Aorta (tissue), 5 donors: ENCODE results near the gene ALDH9A1. TPM values are rescaled to one million over a fixed set of nuclear protein-coding genes. Genes with fewer than 3 reads are reported as not detected.

Experiments used
- ATAC-seq: fragments of 200-7000 bp; cut with Tn5 transposase; one replicate; pipeline ENCODE4 v1.9.1; 2022; ENCODE audit warnings: moderate library complexity; ENCODE audit not compliant: low FRiP score
- DNase-seq, 2 donors: peaks; one replicate each; pipeline ENCODE4 v3.0.0-alpha.2; 2020
- H3K27ac ChIP-seq, 2 donors: one replicate each; pipeline ENCODE4 v1.5.1; 2013; ENCODE audit warnings: low read length in 2 of 2, mild to moderate bottlenecking in 2 of 2, moderate library complexity in 2 of 2, control low read depth in 1 of 2, inconsistent platforms in 1 of 2, low read depth in 1 of 2
- H3K27me3 ChIP-seq, 2 donors: one replicate each; pipeline ENCODE4 v1.6.1; 2013; ENCODE audit warnings: control low read depth in 1 of 2, low read length in 1 of 2, mild to moderate bottlenecking in 1 of 2, moderate library complexity in 1 of 2; ENCODE audit not compliant: insufficient read depth in 2 of 2, control insufficient read depth in 1 of 2
- H3K36me3 ChIP-seq, 2 donors: one replicate each; pipeline ENCODE4 v1.6.1; 2013; ENCODE audit warnings: control low read depth in 1 of 2, low read length in 1 of 2, mild to moderate bottlenecking in 1 of 2; ENCODE audit not compliant: insufficient read depth in 2 of 2, control insufficient read depth in 1 of 2
- H3K4me1 ChIP-seq, 2 donors: one replicate each; pipeline ENCODE4 v1.6.1; 2013; ENCODE audit warnings: low read length in 2 of 2, control low read depth in 1 of 2, mild to moderate bottlenecking in 1 of 2, moderate library complexity in 1 of 2; ENCODE audit not compliant: insufficient read depth in 2 of 2, control insufficient read depth in 1 of 2
- H3K4me3 ChIP-seq, 2 donors: one replicate each; pipeline ENCODE4 v1.5.1; 2013; ENCODE audit warnings: low read length in 2 of 2, control low read depth in 1 of 2, mild to moderate bottlenecking in 1 of 2
- H3K9me3 ChIP-seq: one replicate; pipeline ENCODE4 v1.6.1; 2013; ENCODE audit warnings: mild to moderate bottlenecking, low read length; ENCODE audit not compliant: control insufficient read depth
- WGBS, 2 donors: extraction: QIAGEN DNeasy Blood & Tissue Kit; methylation state at CpG; one replicate each; pipeline ENCODE4 v1.1.7; 2013; 5-methylcytosine and 5-hydroxymethylcytosine counted together
- intact Hi-C, 2 donors: fragments of 100-400 bp; cut with DNase I; formaldehyde crosslinking; loops; one replicate each; pipeline versions ENCODE4 v1.14.2 to v1.15.0; 2022
- polyA plus RNA-seq, 2 donors: library from polyadenylated mRNA; stranded (reverse); fragments of 200-250 nt; gene quantifications; one replicate each; pipeline ENCODE4 v1.2.3, GENCODE V29; 2013
- total RNA-seq, 2 donors: library from RNA; stranded (reverse); fragmentation: NEBNext Ultra II Directional; extraction: Animal tissue kit (Norgen Biotek cat#: 25700); gene quantifications; one replicate each; pipeline ENCODE4 v1.2.1, GENCODE V29; 2021
- donor health status: healthy with polysubstance abuse.
- donor health status: Bipolar disorder and iron deficiency.
- donor health status: DM: no; HTN: no; CAD: no.
- donor health status: DM: no; HTN: no; CAD: no.
- donor health status: DM: yes; HTN: yes; CAD: no.

ALDH9A1 gene
- total and polyA plus RNA-seq, 4 donors = 27.4 to 54.3 (median 32.5) TPM

DNA sequence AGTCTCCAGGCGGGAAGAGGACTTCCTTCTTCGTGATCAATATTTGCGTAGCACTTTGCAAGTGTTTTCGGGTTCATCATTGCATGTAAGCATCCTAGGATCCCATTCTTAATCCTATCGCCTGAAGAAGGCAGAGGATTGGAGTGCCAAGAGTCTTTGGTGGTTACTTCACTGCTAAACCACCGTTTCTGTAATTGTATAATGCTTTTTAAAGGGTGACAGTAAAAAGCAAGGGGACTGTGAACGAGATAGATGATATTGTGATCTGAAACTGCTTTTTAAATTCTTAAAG lies 345 bp upstream of the ALDH9A1 start:
- H3K27me3 ChIP-seq = no peaks in the 10 kb centered on the region

GRCh38 chr1:165697491-165697880 lies 876 bp downstream of the ALDH9A1 start:
- Histone ChIP-seq H3K4me1 (no peaks in the 10 kb centered on the region), H3K27ac (peak overlapping the region in 1 of 2 donors; percentile 73), H3K9me3 (no peaks in the 10 kb centered on the region), H3K4me3 (peak overlapping the region in 1 of 2 donors; percentile 72), H3K36me3 (no peaks in the 10 kb centered on the region), H3K27me3 (no peaks in the 10 kb centered on the region)
- DNase-seq (no peak), ATAC-seq (no peak)
- 61 to 62% methylated on average over 8 of the region's 8 CpGs for WGBS, 2 donors
- intact Hi-C loops = loop anchor here (5.0 to 10.0 kb wide), 3 partner anchors 93 to 200 kb away; no protein-coding TSS in a partner anchor

More for the DNA sequence above, 345 bp upstream of the ALDH9A1 start:
- no peaks in the 10 kb centered on the region for H3K36me3 ChIP-seq
- intact Hi-C loops = loop anchor here (2.0 to 10.0 kb wide), 5 partner anchors 68 to 199 kb away; partner anchors contain the start of genes MGST3 (in 1 of the 2) and TMCO1 (in 1 of the 2)
- no peaks in the 10 kb centered on the region for H3K9me3 ChIP-seq
- H3K4me1 ChIP-seq = no peaks in the 10 kb centered on the region
- DNase-seq = no peak
- peak overlapping the region in 1 of 2 donors; percentile 64 for H3K27ac ChIP-seq
- no peak for ATAC-seq
- H3K4me3 ChIP-seq = peak overlapping the region; percentile 72 to 91
- WGBS, 2 donors = 0% methylated on average over 7 of the region's 7 CpGs

DNA sequence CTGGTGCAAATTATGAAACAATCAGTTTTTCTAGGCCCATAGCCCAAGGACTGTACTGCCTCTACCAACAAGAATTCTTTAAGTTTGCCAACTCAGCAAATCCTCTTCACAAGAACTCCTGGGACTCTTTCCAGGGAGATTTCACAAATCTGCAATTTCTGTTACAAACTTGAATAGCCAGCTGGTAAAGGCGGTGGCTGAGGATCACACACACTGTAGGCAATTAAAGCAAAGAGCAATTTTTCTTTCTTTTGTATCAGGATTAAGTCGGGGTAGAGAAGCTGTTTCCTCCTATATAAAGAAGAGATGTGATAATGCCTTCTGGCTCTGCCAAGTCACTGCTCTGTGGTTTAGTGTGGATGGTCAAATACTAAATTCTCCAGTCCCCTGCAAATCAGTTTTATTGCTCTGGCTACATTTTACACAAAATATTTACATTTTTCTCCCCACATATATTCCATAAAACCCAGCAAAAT lies 1.7 kb downstream of the ALDH9A1 start:
- no peaks in the 10 kb centered on the region for H3K27me3 ChIP-seq

DNA sequence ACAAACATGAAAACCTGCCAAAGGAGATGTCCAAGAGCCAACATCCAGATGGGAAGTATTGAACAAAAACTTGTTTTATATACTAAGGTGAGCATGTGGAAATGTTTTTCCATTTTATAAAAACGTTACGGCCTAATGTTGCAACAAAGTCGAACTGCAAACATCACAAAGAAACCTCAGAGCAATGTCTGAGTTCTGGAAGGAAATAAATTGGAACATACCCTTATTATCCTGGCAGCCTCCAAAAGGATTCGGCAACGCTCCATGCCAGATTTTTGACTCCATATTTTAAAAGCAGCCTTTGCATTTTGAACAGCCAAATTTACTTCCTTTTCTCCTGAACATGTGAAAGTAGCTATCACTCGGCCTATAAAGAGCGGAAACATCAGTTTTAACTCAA lies 3.3 kb downstream of the ALDH9A1 start:
- DNase-seq (no peak), ATAC-seq (no peak)
- intact Hi-C loops = loop anchor here (5.0 to 10.0 kb wide), 3 partner anchors 90 to 202 kb away; no protein-coding TSS in a partner anchor
- no peaks in the 10 kb centered on the region for H3K9me3 ChIP-seq
- no peak overlapping the region for H3K27ac ChIP-seq
- no peaks in the 10 kb centered on the region for H3K27me3 ChIP-seq
- no peaks in the 10 kb centered on the region for H3K36me3 ChIP-seq
- H3K4me3 ChIP-seq = no peak overlapping the region
- 24% methylated on average over 7 of the region's 7 CpGs for WGBS, 2 donors
- H3K4me1 ChIP-seq = no peaks in the 10 kb centered on the region

More for the DNA sequence above, 1.7 kb downstream of the ALDH9A1 start:
- peak; percentile 84 for ATAC-seq
- Histone ChIP-seq H3K36me3 (no peaks in the 10 kb centered on the region), H3K9me3 (no peaks in the 10 kb centered on the region), H3K4me1 (no peaks in the 10 kb centered on the region), H3K4me3 (no peak overlapping the region), H3K27ac (no peak overlapping the region)
- intact Hi-C loops = loop anchor here (5.0 to 10.0 kb wide), 3 partner anchors 92 to 201 kb away; no protein-coding TSS in a partner anchor
- 0 to 1% methylated on average over 2 of the region's 2 CpGs for WGBS, 2 donors
- DNase-seq = no peak

- Histone ChIP-seq H3K36me3 (no peaks in the 10 kb centered on the region), H3K27ac (no peak overlapping the region), H3K9me3 (no peaks in the 10 kb centered on the region), H3K27me3 (no peaks in the 10 kb centered on the region), H3K4me3 (no peak overlapping the region), H3K4me1 (no peaks in the 10 kb centered on the region)
- intact Hi-C loops = no loop called here
- WGBS, 2 donors = 92 to 98% methylated on average over 5 of the region's 5 CpGs
- no peak for ATAC-seq
- no peak for DNase-seq
Measured at GRCh38 chr1:165688046-165688445, 10.3 kb downstream of the ALDH9A1 start.

DNA sequence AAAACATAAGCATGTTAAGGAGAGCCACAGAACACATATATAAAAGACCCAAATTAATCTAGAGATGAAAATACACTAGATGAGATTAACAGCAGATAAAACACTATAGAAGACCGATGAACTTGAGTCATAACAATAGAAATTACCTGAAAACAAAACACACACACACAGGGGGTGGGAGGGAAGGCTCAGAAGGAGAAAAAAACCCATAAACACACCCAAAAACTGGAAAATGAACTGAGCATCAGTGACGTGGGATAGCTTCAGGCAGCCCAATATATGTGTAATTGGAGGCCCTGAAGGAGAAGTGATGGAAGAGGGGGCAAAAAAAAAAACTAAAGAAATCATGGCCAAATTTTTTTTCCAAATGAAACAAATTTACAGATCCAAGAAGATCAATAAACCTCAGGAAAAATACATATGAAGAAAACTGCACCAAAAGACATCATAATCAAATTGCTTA lies 11.4 kb downstream of the ALDH9A1 start:
- WGBS, 2 donors = 89 to 93% methylated on average over 2 of the region's 2 CpGs
- DNase-seq = no peak
- H3K36me3 ChIP-seq = peaks cover 2 to 3% of the 10 kb centered on the region in 2 donors
- no peaks in the 10 kb centered on the region for H3K27me3 ChIP-seq
- no peaks in the 10 kb centered on the region for H3K9me3 ChIP-seq
- H3K4me3 ChIP-seq = no peak overlapping the region
- H3K27ac ChIP-seq = no peak overlapping the region
- intact Hi-C loops = no loop called here
- H3K4me1 ChIP-seq = no peaks in the 10 kb centered on the region
- no peak for ATAC-seq

- Histone ChIP-seq H3K4me3 (no peak overlapping the region), H3K4me1 (no peaks in the 10 kb centered on the region), H3K27me3 (no peaks in the 10 kb centered on the region), H3K36me3 (peaks cover 2 to 5% of the 10 kb centered on the region in 2 donors), H3K27ac (no peak overlapping the region), H3K9me3 (no peaks in the 10 kb centered on the region)
- intact Hi-C loops = no loop called here
- WGBS, 2 donors = 82 to 89% methylated on average over 6 of the region's 6 CpGs
- ATAC-seq (no peak), DNase-seq (no peak)
Measured at GRCh38 chr1:165686121-165686970, 12.0 kb downstream of the ALDH9A1 start.

DNA sequence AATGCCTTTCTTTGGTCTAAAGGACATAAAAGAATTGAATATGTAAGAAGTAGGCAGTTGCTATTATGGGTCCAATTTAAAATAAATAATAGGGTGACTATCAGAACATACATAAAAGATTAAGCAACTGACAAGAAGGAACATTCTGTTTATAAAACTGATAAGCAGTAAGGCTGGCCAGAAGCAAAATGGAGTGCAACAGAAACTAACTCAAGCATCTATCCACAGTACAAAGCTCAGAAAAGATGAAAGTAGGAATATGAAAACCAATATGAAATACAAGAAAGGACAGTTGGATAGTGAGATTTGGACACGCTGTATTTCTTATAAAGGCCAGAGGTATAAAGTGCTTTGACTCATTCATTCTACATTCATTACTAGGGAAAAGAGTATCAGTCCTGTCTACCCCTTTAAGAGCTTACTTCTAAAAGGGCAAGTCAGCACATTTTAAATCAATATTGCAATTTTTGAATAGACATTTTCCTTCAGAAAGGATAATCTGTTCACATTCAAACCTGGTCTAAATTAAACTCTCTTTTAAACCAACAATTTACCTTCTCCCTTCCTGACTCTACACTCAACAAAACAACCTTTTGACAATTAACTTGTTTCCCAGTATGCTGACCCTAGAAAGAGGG lies 14.4 kb downstream of the ALDH9A1 start:
- ATAC-seq (no peak), DNase-seq (no peak)
- no peaks in the 10 kb centered on the region for H3K27me3 ChIP-seq
- no peaks in the 10 kb centered on the region for H3K9me3 ChIP-seq
- H3K4me1 ChIP-seq = no peaks in the 10 kb centered on the region
- no peak overlapping the region for H3K4me3 ChIP-seq
- H3K27ac ChIP-seq = no peak overlapping the region
- 0 to 17% methylated on average over 1 of the region's 1 CpG for WGBS, 2 donors
- H3K36me3 ChIP-seq = peaks cover 2 to 5% of the 10 kb centered on the region in 2 donors
- intact Hi-C loops = no loop called here
